Urothelium cell line (cell line): Measurements from ENCODE around the gene TBCA.

Experiments
- DNase-seq: peaks from one replicate; pipeline ENCODE4 v3.0.0; 2011; ENCODE audit warnings: low spot score, mixed read lengths
- FAIRE-seq: peaks from 2 replicates; lab custom pipeline; 2011; peaks lifted over from hg19 to GRCh38; lab: Jason Lieb, UNC

The TBCA gene

GRCh38 chr5:77775790-77776553 lies at the start of gene TBCA:
TBCA (minus strand) TSS chr5:77776339; CDS start chr5:77776257, 82 bp downstream.
- DNase-seq: peak; percentile 90
- peak; percentile 69 for FAIRE-seq

GRCh38 chr5:77824981-77825380 lies 48.8 kb upstream of the TBCA start:
- DNase-seq: no peak
- no peak for FAIRE-seq

- FAIRE-seq: no peak
- no peak for DNase-seq
Observed at GRCh38 chr5:77816686-77817085, 40.5 kb upstream of the TBCA start.

- FAIRE-seq (no peak), DNase-seq (no peak)
Observed at GRCh38 chr5:77812926-77813589, 36.9 kb upstream of the TBCA start.

GRCh38 chr5:77806213-77806843 lies 30.2 kb upstream of the TBCA start:
- DNase-seq (no peak), FAIRE-seq (no peak)

- FAIRE-seq (no peak), DNase-seq (no peak)
Observed at GRCh38 chr5:77798456-77798855, 22.3 kb upstream of the TBCA start.

- DNase-seq: no peak
- no peak for FAIRE-seq
Observed at GRCh38 chr5:77797136-77797535, 21.0 kb upstream of the TBCA start.

- no peak for FAIRE-seq
Observed at GRCh38 chr5:77795846-77796245, 19.7 kb upstream of the TBCA start.

GRCh38 chr5:77795268-77795667 lies 19.1 kb upstream of the TBCA start:
- FAIRE-seq (no peak), DNase-seq (no peak)

More at GRCh38 chr5:77795846-77796245, 19.7 kb upstream of the TBCA start:
- DNase-seq: no peak

GRCh38 chr5:77791926-77792325 lies 15.8 kb upstream of the TBCA start:
- FAIRE-seq (no peak), DNase-seq (no peak)

- DNase-seq: no peak
Observed at GRCh38 chr5:77791356-77791755, 15.2 kb upstream of the TBCA start.

GRCh38 chr5:77785229-77785628 lies 9.1 kb upstream of the TBCA start:
- no peak for DNase-seq
- FAIRE-seq: no peak

More at GRCh38 chr5:77791356-77791755, 15.2 kb upstream of the TBCA start:
- no peak for FAIRE-seq

- DNase-seq: no peak
- FAIRE-seq: peak; percentile 42
Observed at GRCh38 chr5:77784735-77785134, 8.6 kb upstream of the TBCA start.

GRCh38 chr5:77781076-77781475 lies 4.9 kb upstream of the TBCA start:
- FAIRE-seq (no peak), DNase-seq (no peak)

GRCh38 chr5:77778881-77779438 lies 2.8 kb upstream of the TBCA start:
- DNase-seq (no peak), FAIRE-seq (no peak)

- DNase-seq (no peak), FAIRE-seq (no peak)
Observed at GRCh38 chr5:77778398-77778797, 2.3 kb upstream of the TBCA start.

- no peak for FAIRE-seq
- DNase-seq: no peak
Observed at GRCh38 chr5:77777911-77778310, 1.8 kb upstream of the TBCA start.

GRCh38 chr5:77777281-77777892 lies 1.2 kb upstream of the TBCA start:
- FAIRE-seq (no peak), DNase-seq (no peak)

GRCh38 chr5:77776554-77777206 lies 541 bp upstream of the TBCA start:
- DNase-seq: no peak

GRCh38 chr5:77774981-77775789 lies 954 bp downstream of the TBCA start:
- DNase-seq (no peak), FAIRE-seq (no peak)

More at GRCh38 chr5:77776554-77777206, 541 bp upstream of the TBCA start:
- no peak for FAIRE-seq
